Stimulated activated CD4-positive, alpha-beta T cell treated with anti-CD3 and anti-CD28 coated beads, Interleukin-4, amount 100 ng/mL, for 4 hours (primary cell): Measurements from ENCODE around the gene RHBDL3.
"Not testable (repeated sequence)": the region's sequence is repeated elsewhere in the genome, so short reads cannot be mapped to it uniquely, and the experiment has no call there.

Experiments
- DNase-seq, 2 experiments: peaks; one replicate each; pipeline ENCODE4 v3.0.0-alpha.2; 2020

RHBDL3 gene

DNA sequence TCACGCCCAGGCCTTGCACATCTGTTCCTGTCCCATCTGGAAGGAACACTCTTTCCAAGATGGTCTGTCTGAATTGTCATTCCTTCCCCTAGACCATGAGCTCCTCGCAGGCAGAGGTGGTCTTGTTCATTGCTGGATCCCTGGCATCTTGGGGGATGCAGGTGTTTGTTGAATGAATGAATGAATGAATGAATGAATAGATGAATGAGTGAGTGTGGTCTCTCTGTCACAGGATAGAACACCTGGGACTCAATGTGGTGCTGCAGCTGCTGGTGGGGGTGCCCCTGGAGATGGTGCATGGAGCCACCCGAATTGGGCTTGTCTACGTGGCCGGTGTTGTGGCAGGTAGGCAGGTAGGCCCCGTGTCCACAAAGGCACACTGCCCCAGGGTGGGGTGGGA, 32.2 kb downstream of the RHBDL3 start:
- DNase-seq: no peak

DNA sequence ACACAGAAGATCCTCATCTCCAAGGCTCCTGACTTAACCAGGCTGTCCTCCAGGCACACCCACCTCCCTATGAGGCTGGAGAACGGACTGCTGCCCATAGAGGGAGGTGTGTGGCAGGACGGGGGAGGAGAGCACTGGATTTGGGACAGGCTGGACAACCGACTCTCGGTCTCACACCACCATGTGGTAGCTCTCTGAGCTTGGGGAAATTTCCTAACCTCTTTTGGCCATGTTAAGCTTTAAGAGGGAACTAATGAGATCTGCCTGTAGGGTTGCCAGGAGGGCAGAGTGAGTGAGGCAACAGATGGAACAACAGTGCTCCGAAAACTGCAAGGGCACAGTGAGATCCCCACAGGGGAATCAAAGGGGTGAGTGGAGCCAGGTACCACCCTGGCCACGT, 32.7 kb downstream of the RHBDL3 start:
- no peak for DNase-seq

DNA sequence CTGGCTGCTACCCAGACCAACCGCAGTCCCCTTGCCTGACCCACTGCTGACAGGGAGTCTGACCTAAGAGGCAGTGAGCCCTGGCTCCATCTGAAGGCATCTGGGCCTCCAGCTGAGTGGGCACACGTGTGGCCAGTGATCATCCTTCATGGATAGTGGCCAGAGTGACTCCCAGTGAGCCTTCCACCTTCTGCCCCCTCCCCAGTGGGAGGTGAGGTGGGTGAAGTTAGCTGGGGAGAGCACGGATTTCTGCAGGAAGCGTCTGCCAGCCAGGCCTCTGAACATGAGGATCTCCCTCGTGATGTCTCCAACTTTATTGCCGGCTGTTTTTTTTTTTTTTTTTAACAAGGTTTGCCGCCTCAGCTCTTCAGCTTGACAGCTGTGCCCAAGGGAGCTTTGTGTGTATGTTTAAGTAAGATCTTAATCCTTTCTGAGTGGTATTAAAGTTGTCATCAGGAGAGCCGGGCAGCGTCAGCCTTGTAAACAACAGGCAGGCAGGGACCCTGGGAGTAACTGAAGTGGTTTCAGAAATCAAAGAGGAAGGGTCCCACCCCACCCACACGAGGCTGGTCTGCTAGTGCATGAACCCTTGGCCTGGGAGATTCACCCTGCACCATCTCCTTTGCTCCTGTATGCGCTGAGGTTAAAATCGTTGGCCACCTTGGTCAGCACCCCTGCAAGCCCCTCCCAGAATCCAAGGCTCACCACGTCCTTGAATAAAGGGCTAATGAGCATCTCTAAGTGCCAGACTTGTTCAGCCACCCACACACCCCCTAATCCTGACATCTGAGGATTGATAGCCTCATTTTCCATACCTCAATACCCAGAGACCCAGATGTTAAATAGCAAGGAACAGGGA, 33.3 kb downstream of the RHBDL3 start:
- DNase-seq: no peak

DNA sequence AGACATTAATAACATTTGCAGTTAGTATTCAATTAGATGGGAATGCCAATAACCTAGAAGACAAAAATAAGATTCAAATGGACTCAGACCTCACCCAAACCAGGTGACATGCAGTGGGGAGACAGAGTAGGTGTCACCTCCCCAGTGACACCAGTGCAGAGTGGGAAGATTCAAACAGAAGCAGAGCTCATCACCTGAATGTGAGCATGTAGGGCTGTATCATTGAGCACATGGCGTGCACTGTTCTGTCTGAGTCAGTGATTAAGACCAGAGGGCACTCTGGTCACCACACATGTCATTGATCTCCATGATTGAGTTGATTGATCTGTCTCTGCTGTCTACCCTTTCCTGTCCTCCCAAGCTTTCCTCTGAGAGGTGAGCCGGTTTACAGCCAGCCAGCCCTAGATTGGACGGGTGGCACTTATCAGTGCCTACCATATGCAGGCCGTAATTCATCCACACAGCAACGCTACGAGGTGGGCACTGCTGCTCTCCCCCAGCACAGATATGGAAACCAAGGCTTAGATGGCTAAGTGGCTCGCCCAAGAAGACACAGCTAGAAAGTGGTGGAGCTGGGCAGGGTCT, 34.0 kb downstream of the RHBDL3 start:
- DNase-seq: no peak

DNA sequence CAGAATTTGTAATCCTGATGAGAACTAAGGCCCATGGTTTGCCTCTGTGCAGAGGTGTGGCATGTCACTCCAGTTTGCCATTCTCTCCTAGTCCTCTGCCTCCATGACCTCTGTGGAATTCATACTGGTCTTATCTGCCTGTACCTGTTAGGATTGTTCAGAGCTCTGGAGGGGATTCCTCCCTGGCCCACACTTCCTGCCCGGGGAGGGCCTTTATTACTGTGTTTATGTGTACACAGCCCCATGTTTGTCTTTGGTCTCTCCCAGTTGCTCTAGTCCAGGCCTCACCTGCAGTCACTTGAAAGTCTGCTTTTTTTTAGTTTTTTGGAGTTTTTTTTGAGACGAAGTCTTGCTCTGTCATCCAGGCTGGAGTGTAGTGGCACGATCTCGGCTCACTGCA, 36.4 kb downstream of the RHBDL3 start:
- DNase-seq: no peak

GRCh38 chr17:32302860-32303649, 37.4 kb downstream of the RHBDL3 start:
- DNase-seq: no peak

DNA sequence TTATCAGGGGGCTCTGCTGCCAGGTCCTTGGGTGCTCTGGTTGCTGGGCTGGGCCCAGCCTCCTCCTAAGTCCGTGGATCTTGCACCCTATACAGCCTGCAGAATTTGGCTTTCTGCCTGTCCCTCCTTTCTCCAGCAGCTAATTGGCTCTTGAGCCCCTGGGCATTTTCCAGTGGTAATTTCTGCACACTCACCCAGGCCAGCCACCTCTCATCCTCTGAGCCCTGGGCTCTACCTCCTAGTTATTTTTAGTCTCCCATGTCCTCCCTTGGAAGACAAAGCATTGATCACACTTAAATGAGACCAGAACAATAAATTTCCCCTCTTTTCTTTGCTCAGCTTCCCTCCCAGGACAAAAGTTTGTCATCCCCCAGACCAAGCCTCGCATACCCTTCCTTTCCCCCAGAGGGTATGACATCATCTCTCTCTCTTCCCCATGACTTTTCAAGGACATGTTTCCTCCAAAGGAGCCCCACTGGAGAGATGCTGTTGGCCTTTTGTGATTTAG, 38.2 kb downstream of the RHBDL3 start:
- DNase-seq: no peak

- no peak for DNase-seq
Measured at GRCh38 chr17:32305049-32305448, 39.4 kb downstream of the RHBDL3 start.

- no peak for DNase-seq
Measured at GRCh38 chr17:32307658-32308057, 42.0 kb downstream of the RHBDL3 start.

DNA sequence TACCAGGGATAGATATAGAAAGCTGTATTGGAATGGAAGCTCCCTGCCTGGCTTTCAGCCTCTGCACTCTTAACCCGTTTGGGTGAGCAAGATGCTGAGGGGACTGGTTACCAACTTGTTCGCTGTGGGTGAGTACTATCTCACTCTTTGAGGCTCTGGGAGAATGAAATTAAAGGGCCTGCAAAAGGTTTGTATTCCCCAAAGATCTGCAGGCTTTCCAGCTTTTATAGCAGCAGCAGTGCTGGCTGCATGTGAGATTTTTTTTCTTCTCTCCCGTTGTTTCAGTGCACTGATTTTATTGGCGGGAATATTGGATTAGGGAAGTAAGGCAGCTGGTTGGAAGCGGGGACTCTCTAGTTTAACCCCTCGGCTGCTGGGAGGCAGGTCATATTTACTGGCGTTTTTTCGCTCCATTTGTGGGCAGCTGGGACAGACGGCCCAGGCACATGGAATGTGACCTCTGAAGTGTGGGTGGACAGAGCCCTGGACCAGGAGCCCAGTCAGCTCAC, 45.5 kb downstream of the RHBDL3 start:
- no peak for DNase-seq

- DNase-seq: no peak
Measured at GRCh38 chr17:32314636-32315035, 49.0 kb downstream of the RHBDL3 start.

DNA sequence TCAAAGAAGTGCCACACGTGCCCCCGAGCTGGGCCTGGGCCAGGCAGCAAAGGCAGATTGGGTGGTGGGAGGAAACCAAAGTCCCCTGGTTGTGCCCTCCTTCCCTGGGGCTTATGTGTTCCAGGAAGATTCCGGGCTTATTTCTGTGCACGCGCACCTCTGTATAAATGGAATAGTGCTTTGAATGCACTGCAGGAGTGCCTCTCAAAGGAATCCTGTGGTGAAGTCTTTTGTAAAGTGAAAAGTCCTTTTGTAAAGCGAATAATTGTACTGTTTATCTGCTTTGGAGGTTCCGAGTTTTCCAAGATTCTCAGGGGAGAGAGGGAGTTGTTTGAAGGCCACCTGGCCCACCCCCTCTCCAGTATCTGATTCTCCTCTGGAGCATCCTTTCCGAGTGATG, 49.5 kb downstream of the RHBDL3 start:
- DNase-seq: no peak

GRCh38 chr17:32316653-32317052, 51.0 kb downstream of the RHBDL3 start:
- not testable (repeated sequence) for DNase-seq

- DNase-seq: no peak
Measured at GRCh38 chr17:32317353-32317752, 51.7 kb downstream of the RHBDL3 start.

- DNase-seq: no peak
Measured at GRCh38 chr17:32318071-32318470, 52.4 kb downstream of the RHBDL3 start.

GRCh38 chr17:32319548-32319905, 53.9 kb downstream of the RHBDL3 start:
- DNase-seq: peak; percentile 66 to 73

- DNase-seq: not testable (repeated sequence)
Measured at GRCh38 chr17:32320080-32320479, 54.4 kb downstream of the RHBDL3 start.

GRCh38 chr17:32320847-32321246, 55.2 kb downstream of the RHBDL3 start:
- no peak for DNase-seq

GRCh38 chr17:32323046-32323445, 57.4 kb downstream of the RHBDL3 start:
- no peak for DNase-seq

GRCh38 chr17:32323811-32324491, 58.3 kb downstream of the RHBDL3 start:
- peak; percentile 7 to 30 for DNase-seq

DNA sequence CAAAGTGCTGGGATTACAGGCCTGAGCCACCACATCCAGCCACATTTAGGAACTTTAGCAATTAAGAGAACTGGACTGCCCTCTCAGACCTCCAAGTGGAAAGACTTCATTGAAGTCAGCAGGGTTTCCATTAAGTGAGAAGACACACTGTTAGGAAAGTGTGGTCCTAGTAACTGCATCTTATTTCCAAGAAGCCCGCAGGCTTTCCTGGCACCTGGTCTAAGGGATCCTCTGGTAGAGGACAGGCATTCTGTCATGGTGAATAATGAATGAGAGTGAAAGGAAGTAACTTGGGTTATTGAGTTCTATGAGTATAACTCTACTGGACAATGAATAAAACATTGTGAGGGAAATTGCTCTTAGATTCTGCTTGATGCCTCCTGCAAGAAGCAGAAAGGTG, 62.3 kb downstream of the RHBDL3 start:
- DNase-seq: no peak

- DNase-seq: no peak
Measured at GRCh38 chr17:32330147-32330546, 64.5 kb downstream of the RHBDL3 start.
